ENCODE results near the gene AMOTL2. TPM values are rescaled to one million over a fixed set of nuclear protein-coding genes. Genes with fewer than 3 reads are reported as not detected.

The AMOTL2 gene
- total RNA-seq, 1 experiment from 2014 or later: 146 TPM

DNA sequence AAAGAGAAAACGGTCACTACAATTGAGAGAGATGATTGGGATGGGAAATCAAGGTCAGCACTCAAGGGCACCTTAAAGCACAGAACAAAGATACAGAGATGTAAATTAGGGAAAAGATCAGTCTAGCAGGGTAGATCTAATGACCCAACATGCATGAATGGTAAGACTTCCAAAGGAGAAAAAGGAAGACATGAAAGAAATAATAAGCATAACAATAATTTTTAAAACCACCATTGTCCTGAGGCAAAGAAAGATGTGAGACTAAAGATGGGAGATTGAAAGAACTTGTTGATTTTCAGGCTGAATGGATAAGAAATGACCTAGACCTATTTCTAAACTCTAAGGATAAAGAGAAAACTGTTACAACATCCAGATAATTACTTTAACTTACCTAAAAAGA lies 34.8 kb upstream of the AMOTL2 start:
- no peaks in the 10 kb centered on the region; the same call in 1 of the 2 replicates for H3K27me3 ChIP-seq (ENCODE audit: control insufficient read depth, insufficient read depth, low read length)
- intact Hi-C loops (cut with micrococcal nuclease; ENCODE audit: unreplicated experiment): no loop called here

DNA sequence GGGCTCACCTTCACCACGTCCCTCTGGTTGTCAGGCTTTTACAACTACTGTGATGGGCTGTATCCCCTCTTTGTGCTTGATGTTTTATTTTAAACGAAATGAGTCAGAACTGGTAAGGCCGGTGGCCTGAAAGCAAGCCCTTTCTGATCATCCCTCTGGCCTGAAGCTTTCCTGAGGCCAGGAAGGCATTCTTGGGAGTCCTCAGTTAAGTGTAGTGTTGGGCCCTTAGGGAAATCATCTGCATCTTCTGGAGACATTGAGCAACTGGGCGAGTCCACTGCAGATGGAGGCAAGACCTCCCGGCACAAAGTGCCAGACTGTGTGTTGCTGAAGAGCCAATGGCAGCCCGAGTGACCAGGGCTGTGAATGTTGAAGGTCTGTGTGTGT lies 33.0 kb upstream of the AMOTL2 start:
- intact Hi-C loops (cut with micrococcal nuclease; ENCODE audit: unreplicated experiment): no loop called here
- in situ Hi-C loops (cut with HindIII; ENCODE audit: low pct_unique_long_range_greater_than_20kb, low sequenced_read_pairs): no loop called here
- no peak for TF ChIP-seq SIN3A (IDR thresholded peaks at IDR 0.05; ENCODE audit: borderline replicate concordance, insufficient read depth, low read depth, low read length)
- TF ChIP-seq, protein P1, sequence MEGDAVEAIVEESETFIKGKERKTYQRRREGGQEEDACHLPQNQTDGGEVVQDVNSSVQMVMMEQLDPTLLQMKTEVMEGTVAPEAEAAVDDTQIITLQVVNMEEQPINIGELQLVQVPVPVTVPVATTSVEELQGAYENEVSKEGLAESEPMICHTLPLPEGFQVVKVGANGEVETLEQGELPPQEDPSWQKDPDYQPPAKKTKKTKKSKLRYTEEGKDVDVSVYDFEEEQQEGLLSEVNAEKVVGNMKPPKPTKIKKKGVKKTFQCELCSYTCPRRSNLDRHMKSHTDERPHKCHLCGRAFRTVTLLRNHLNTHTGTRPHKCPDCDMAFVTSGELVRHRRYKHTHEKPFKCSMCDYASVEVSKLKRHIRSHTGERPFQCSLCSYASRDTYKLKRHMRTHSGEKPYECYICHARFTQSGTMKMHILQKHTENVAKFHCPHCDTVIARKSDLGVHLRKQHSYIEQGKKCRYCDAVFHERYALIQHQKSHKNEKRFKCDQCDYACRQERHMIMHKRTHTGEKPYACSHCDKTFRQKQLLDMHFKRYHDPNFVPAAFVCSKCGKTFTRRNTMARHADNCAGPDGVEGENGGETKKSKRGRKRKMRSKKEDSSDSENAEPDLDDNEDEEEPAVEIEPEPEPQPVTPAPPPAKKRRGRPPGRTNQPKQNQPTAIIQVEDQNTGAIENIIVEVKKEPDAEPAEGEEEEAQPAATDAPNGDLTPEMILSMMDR (IDR thresholded peaks at IDR 0.05): no peak
- TF ChIP-seq POLR2AphosphoS5 (IDR thresholded peaks at IDR 0.05; ENCODE audit: low read depth, low read length): no peak
- TF ChIP-seq, protein P2, sequence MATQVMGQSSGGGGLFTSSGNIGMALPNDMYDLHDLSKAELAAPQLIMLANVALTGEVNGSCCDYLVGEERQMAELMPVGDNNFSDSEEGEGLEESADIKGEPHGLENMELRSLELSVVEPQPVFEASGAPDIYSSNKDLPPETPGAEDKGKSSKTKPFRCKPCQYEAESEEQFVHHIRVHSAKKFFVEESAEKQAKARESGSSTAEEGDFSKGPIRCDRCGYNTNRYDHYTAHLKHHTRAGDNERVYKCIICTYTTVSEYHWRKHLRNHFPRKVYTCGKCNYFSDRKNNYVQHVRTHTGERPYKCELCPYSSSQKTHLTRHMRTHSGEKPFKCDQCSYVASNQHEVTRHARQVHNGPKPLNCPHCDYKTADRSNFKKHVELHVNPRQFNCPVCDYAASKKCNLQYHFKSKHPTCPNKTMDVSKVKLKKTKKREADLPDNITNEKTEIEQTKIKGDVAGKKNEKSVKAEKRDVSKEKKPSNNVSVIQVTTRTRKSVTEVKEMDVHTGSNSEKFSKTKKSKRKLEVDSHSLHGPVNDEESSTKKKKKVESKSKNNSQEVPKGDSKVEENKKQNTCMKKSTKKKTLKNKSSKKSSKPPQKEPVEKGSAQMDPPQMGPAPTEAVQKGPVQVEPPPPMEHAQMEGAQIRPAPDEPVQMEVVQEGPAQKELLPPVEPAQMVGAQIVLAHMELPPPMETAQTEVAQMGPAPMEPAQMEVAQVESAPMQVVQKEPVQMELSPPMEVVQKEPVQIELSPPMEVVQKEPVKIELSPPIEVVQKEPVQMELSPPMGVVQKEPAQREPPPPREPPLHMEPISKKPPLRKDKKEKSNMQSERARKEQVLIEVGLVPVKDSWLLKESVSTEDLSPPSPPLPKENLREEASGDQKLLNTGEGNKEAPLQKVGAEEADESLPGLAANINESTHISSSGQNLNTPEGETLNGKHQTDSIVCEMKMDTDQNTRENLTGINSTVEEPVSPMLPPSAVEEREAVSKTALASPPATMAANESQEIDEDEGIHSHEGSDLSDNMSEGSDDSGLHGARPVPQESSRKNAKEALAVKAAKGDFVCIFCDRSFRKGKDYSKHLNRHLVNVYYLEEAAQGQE (IDR thresholded peaks at IDR 0.05; ENCODE audit: insufficient read depth in 1 of 2, low read depth in 2 of 2, low read length in 1 of 2): no peak
- no peak for TF ChIP-seq TCF7L2 (IDR thresholded peaks at IDR 0.05; ENCODE audit: low read depth, low read length)
- ChIA-PET CTCF (no interaction called here), POLR2A (no interaction called here)
- peaks cover under 1% of the 10 kb centered on the region; the same call in 1 of the 2 replicates for H3K9me3 ChIP-seq (ENCODE audit: control insufficient read depth, insufficient read depth, low read depth, low read length)
- H3K4me1 ChIP-seq (ENCODE audit: control insufficient read depth, insufficient read depth, low read length): no peaks in the 10 kb centered on the region
- no TSS peak for BruUV-seq (replicated peaks)
- H3K27me3 ChIP-seq (ENCODE audit: control insufficient read depth, insufficient read depth, low read length): no peaks in the 10 kb centered on the region; the same call in 1 of the 2 replicates
- H3K4me3 ChIP-seq (ENCODE audit: low read depth in 2 of 2, low read length in 2 of 2): no peak overlapping the region
- no peaks in the 10 kb centered on the region for H3K36me3 ChIP-seq (ENCODE audit: control insufficient read depth, insufficient read depth, low read length)
- no peak overlapping the region for H3K27ac ChIP-seq (ENCODE audit: low read length)
- no peak for DNase-seq (ENCODE audit: low read depth, low spot score)
- ATAC-seq: peak; percentile 43; the same call in 1 of the 2 replicates

More for the DNA sequence above, 34.8 kb upstream of the AMOTL2 start:
- DNase-seq (ENCODE audit: low read depth, low spot score): no peak
- Histone ChIP-seq H3K4me3 (ENCODE audit: low read depth in 2 of 2, low read length in 2 of 2) (no peak overlapping the region), H3K27ac (ENCODE audit: low read length) (no peak overlapping the region), H3K36me3 (ENCODE audit: control insufficient read depth, insufficient read depth, low read length) (no peaks in the 10 kb centered on the region), H3K9me3 (ENCODE audit: control insufficient read depth, insufficient read depth, low read depth, low read length) (no peaks in the 10 kb centered on the region), H3K4me1 (ENCODE audit: control insufficient read depth, insufficient read depth, low read length) (no peaks in the 10 kb centered on the region)
- no peak for TF ChIP-seq SIN3A (IDR thresholded peaks at IDR 0.05; ENCODE audit: borderline replicate concordance, insufficient read depth, low read depth, low read length)
- TF ChIP-seq, protein P1 (IDR thresholded peaks at IDR 0.05): no peak
- TF ChIP-seq POLR2AphosphoS5 (IDR thresholded peaks at IDR 0.05; ENCODE audit: low read depth, low read length): no peak
- no peak for TF ChIP-seq TCF7L2 (IDR thresholded peaks at IDR 0.05; ENCODE audit: low read depth, low read length)
- TF ChIP-seq, protein P2 (IDR thresholded peaks at IDR 0.05; ENCODE audit: insufficient read depth in 1 of 2, low read depth in 2 of 2, low read length in 1 of 2): no peak
- CTCF ChIA-PET: no interaction called here
- BruUV-seq (replicated peaks): no TSS peak
- ATAC-seq: no peak
- POLR2A ChIA-PET: no interaction called here
- in situ Hi-C loops (cut with HindIII; ENCODE audit: low pct_unique_long_range_greater_than_20kb, low sequenced_read_pairs): no loop called here

Measured in Panc1 (cell line).